ENCODE data around the gene ULK4. TPM values are rescaled to one million over a fixed set of nuclear protein-coding genes. Genes with fewer than 3 reads are reported as not detected.

Gene ULK4
- total RNA-seq, 4 donors from 2014 or later, result 2.0 to 3.0 (median 2.3) TPM

- Histone ChIP-seq H3K9me3 (no peaks in the 10 kb centered on the region), H3K27ac (no peak overlapping the region), H3K4me3 (no peak overlapping the region), H3K4me1 (no peaks in the 10 kb centered on the region), H3K27me3 (no peaks in the 10 kb centered on the region), H3K36me3 (no peaks in the 10 kb centered on the region)
- intact Hi-C loops (cut with DNase I; ENCODE audit: low total_unique reads), result no loop called here
- in situ Hi-C loops (cut with MboI; ENCODE audit: low sequenced_read_pairs in 4 of 4), result no loop called here
- ATAC-seq (no peak), DNase-seq (no peak)
- TF ChIP-seq POLR2A (IDR thresholded peaks at IDR 0.05) (no peak), CTCF (IDR thresholded peaks at IDR 0.05 in 4 of 5, conservative IDR thresholded peaks at IDR 0.05 in 1 of 5) (no peak)
Observed at GRCh38 chr3:41323467-41324155, 638.3 kb downstream of the ULK4 start.

- no peaks in the 10 kb centered on the region for H3K4me1 ChIP-seq
- no peaks in the 10 kb centered on the region for H3K27me3 ChIP-seq
- H3K36me3 ChIP-seq, result no peaks in the 10 kb centered on the region
- DNase-seq (no peak), ATAC-seq (no peak)
- TF ChIP-seq CTCF (IDR thresholded peaks at IDR 0.05 in 4 of 5, conservative IDR thresholded peaks at IDR 0.05 in 1 of 5), result no peak
- TF ChIP-seq POLR2A (IDR thresholded peaks at IDR 0.05), result no peak
- H3K9me3 ChIP-seq, result no peaks in the 10 kb centered on the region
- H3K27ac ChIP-seq, result no peak overlapping the region
- H3K4me3 ChIP-seq, result no peak overlapping the region
- intact Hi-C loops (cut with DNase I; ENCODE audit: low total_unique reads) (no loop called here), in situ Hi-C loops (cut with MboI; ENCODE audit: low sequenced_read_pairs in 4 of 4) (no loop called here)
Observed at GRCh38 chr3:41321642-41321980, 640.3 kb downstream of the ULK4 start.

- TF ChIP-seq CTCF (IDR thresholded peaks at IDR 0.05 in 4 of 5, conservative IDR thresholded peaks at IDR 0.05 in 1 of 5) (no peak), POLR2A (IDR thresholded peaks at IDR 0.05) (no peak)
- ATAC-seq, result no peak
- Histone ChIP-seq H3K9me3 (no peaks in the 10 kb centered on the region), H3K4me3 (no peak overlapping the region), H3K4me1 (no peaks in the 10 kb centered on the region), H3K27ac (no peak overlapping the region), H3K27me3 (no peaks in the 10 kb centered on the region), H3K36me3 (no peaks in the 10 kb centered on the region)
- in situ Hi-C loops (cut with MboI; ENCODE audit: low sequenced_read_pairs in 4 of 4) (no loop called here), intact Hi-C loops (cut with DNase I; ENCODE audit: low total_unique reads) (no loop called here)
- no peak for DNase-seq
Observed at GRCh38 chr3:41320953-41321641, 640.8 kb downstream of the ULK4 start.

GRCh38 chr3:41318520-41318919, 643.4 kb downstream of the ULK4 start:
- ATAC-seq, result no peak
- in situ Hi-C loops (cut with MboI; ENCODE audit: low sequenced_read_pairs in 4 of 4), result no loop called here
- intact Hi-C loops (cut with DNase I; ENCODE audit: low total_unique reads), result no loop called here

More at GRCh38 chr3:41318520-41318919, 643.4 kb downstream of the ULK4 start:
- H3K4me1 ChIP-seq, result no peaks in the 10 kb centered on the region
- H3K4me3 ChIP-seq, result no peak overlapping the region
- no peaks in the 10 kb centered on the region for H3K36me3 ChIP-seq
- H3K27me3 ChIP-seq, result no peaks in the 10 kb centered on the region
- no peak overlapping the region for H3K27ac ChIP-seq
- no peak for DNase-seq
- no peaks in the 10 kb centered on the region for H3K9me3 ChIP-seq
- no peak for TF ChIP-seq CTCF (IDR thresholded peaks at IDR 0.05 in 4 of 5, conservative IDR thresholded peaks at IDR 0.05 in 1 of 5)
- no peak for TF ChIP-seq POLR2A (IDR thresholded peaks at IDR 0.05)

All from gastrocnemius medialis (tissue), 4 donors.